MG63 (cell line): ENCODE results near the gene ANTXR2. TPM values are rescaled to one million over a fixed set of nuclear protein-coding genes. Genes with fewer than 3 reads are reported as not detected.
"Not testable (repeated sequence)": the region's sequence is repeated elsewhere in the genome, so short reads cannot be mapped to it uniquely, and the experiment has no call there.

Source experiments
- DNase-seq: peaks from one replicate; pipeline ENCODE4 v3.0.0-alpha.2; 2020
- H3K27me3 ChIP-seq: fragments of 250-450 bp; sonication (Bioruptor Pico); 2 replicates; pipeline ENCODE4 v1.5.1; 2020; ENCODE audit warnings: mild to moderate bottlenecking, moderate library complexity
- H3K36me3 ChIP-seq: fragments of 250-450 bp; sonication (Bioruptor Pico); 2 replicates; pipeline ENCODE4 v1.5.1; 2020; ENCODE audit warnings: mild to moderate bottlenecking, moderate library complexity
- H3K4me3 ChIP-seq: fragments of 250-450 bp; sonication (Bioruptor Pico); 2 replicates; pipeline ENCODE4 v1.5.1; 2020; ENCODE audit warnings: mild to moderate bottlenecking, moderate library complexity
- H3K9me3 ChIP-seq: fragments of 250-450 bp; sonication (Bioruptor Pico); 2 replicates; pipeline ENCODE4 v1.5.1; 2020; ENCODE audit warnings: mild to moderate bottlenecking, moderate library complexity
- total RNA-seq: library from RNA; depleted of rRNA; stranded (reverse); fragments of >200 nt; shearing (Covaris generic); gene quantifications from 2 replicates; pipeline ENCODE4 v1.2.3, GENCODE V29; 2014; ENCODE audit warnings: low replicate concordance

ANTXR2 gene
- total RNA-seq, 1 experiment from 2014 or later, result 5.6 TPM

- DNase-seq, result no peak
- no peak overlapping the region for H3K4me3 ChIP-seq
- no peaks in the 10 kb centered on the region for H3K9me3 ChIP-seq
- no peaks in the 10 kb centered on the region for H3K36me3 ChIP-seq
- no peaks in the 10 kb centered on the region for H3K27me3 ChIP-seq
These were observed 79.6 kb downstream of the ANTXR2 start for GRCh38 chr4:79993476-79993875.

- Histone ChIP-seq H3K9me3 (no peaks in the 10 kb centered on the region), H3K4me3 (no peak overlapping the region), H3K36me3 (no peaks in the 10 kb centered on the region), H3K27me3 (no peaks in the 10 kb centered on the region)
- DNase-seq, result no peak
These were observed 81.4 kb downstream of the ANTXR2 start for GRCh38 chr4:79991601-79992000.

GRCh38 chr4:79991100-79991499, 81.9 kb downstream of the ANTXR2 start:
- DNase-seq, H3K27me3 ChIP-seq, H3K9me3 ChIP-seq, H3K36me3 ChIP-seq, H3K4me3 ChIP-seq: not testable (repeated sequence)

GRCh38 chr4:79987401-79987800, 85.6 kb downstream of the ANTXR2 start:
- H3K9me3 ChIP-seq, result no peaks in the 10 kb centered on the region
- no peaks in the 10 kb centered on the region for H3K27me3 ChIP-seq
- no peaks in the 10 kb centered on the region for H3K36me3 ChIP-seq
- DNase-seq, result no peak
- no peak overlapping the region for H3K4me3 ChIP-seq

GRCh38 chr4:79983431-79983830, 89.6 kb downstream of the ANTXR2 start:
- H3K4me3 ChIP-seq, result no peak overlapping the region
- no peak for DNase-seq
- no peaks in the 10 kb centered on the region for H3K27me3 ChIP-seq
- H3K9me3 ChIP-seq, result no peaks in the 10 kb centered on the region
- no peaks in the 10 kb centered on the region for H3K36me3 ChIP-seq

- H3K4me3 ChIP-seq, result no peak overlapping the region
- H3K9me3 ChIP-seq, result no peaks in the 10 kb centered on the region
- no peaks in the 10 kb centered on the region for H3K27me3 ChIP-seq
- DNase-seq, result no peak
- H3K36me3 ChIP-seq, result no peaks in the 10 kb centered on the region
These were observed 90.3 kb downstream of the ANTXR2 start for GRCh38 chr4:79982601-79983322.

GRCh38 chr4:79980448-79980847, 92.6 kb downstream of the ANTXR2 start:
- no peak overlapping the region for H3K4me3 ChIP-seq
- H3K36me3 ChIP-seq, result peaks cover 2% of the 10 kb centered on the region; the same call in 1 of the 2 replicates
- no peaks in the 10 kb centered on the region for H3K9me3 ChIP-seq
- no peak for DNase-seq
- H3K27me3 ChIP-seq, result no peaks in the 10 kb centered on the region

GRCh38 chr4:79979785-79980437, 93.1 kb downstream of the ANTXR2 start:
- no peak for DNase-seq
- no peaks in the 10 kb centered on the region for H3K27me3 ChIP-seq
- H3K36me3 ChIP-seq, result peaks cover 2% of the 10 kb centered on the region; the same call in 1 of the 2 replicates

GRCh38 chr4:79977131-79977840, 95.7 kb downstream of the ANTXR2 start:
- H3K4me3 ChIP-seq, result no peak overlapping the region
- peaks cover 2% of the 10 kb centered on the region; the same call in 1 of the 2 replicates for H3K36me3 ChIP-seq
- no peaks in the 10 kb centered on the region for H3K9me3 ChIP-seq
- no peak for DNase-seq
- H3K27me3 ChIP-seq, result no peaks in the 10 kb centered on the region

More at GRCh38 chr4:79979785-79980437, 93.1 kb downstream of the ANTXR2 start:
- no peak overlapping the region for H3K4me3 ChIP-seq
- no peaks in the 10 kb centered on the region for H3K9me3 ChIP-seq

- H3K9me3 ChIP-seq, result no peaks in the 10 kb centered on the region
- H3K4me3 ChIP-seq, result no peak overlapping the region
- no peaks in the 10 kb centered on the region for H3K27me3 ChIP-seq
- no peaks in the 10 kb centered on the region for H3K36me3 ChIP-seq
- no peak for DNase-seq
These were observed 108.4 kb downstream of the ANTXR2 start for GRCh38 chr4:79964400-79965211.

- no peaks in the 10 kb centered on the region for H3K9me3 ChIP-seq
- no peaks in the 10 kb centered on the region for H3K27me3 ChIP-seq
- H3K4me3 ChIP-seq, result no peak overlapping the region
- DNase-seq, result no peak
- H3K36me3 ChIP-seq, result no peaks in the 10 kb centered on the region
These were observed 109.0 kb downstream of the ANTXR2 start for GRCh38 chr4:79964020-79964399.

- Histone ChIP-seq H3K36me3 (no peaks in the 10 kb centered on the region), H3K27me3 (no peaks in the 10 kb centered on the region), H3K9me3 (no peaks in the 10 kb centered on the region), H3K4me3 (no peak overlapping the region)
- DNase-seq, result no peak
These were observed 113.4 kb downstream of the ANTXR2 start for GRCh38 chr4:79959652-79960051.

GRCh38 chr4:79958466-79959264, 114.4 kb downstream of the ANTXR2 start:
- DNase-seq, result no peak
- Histone ChIP-seq H3K4me3 (no peak overlapping the region), H3K27me3 (no peaks in the 10 kb centered on the region), H3K9me3 (no peaks in the 10 kb centered on the region), H3K36me3 (no peaks in the 10 kb centered on the region)

- H3K36me3 ChIP-seq, result no peaks in the 10 kb centered on the region
- no peak for DNase-seq
- H3K9me3 ChIP-seq, result no peaks in the 10 kb centered on the region
- no peaks in the 10 kb centered on the region for H3K27me3 ChIP-seq
- H3K4me3 ChIP-seq, result no peak overlapping the region
These were observed 123.9 kb downstream of the ANTXR2 start for GRCh38 chr4:79949178-79949577.

GRCh38 chr4:79948739-79949138, 124.3 kb downstream of the ANTXR2 start:
- Histone ChIP-seq H3K9me3 (no peaks in the 10 kb centered on the region), H3K36me3 (no peaks in the 10 kb centered on the region), H3K4me3 (no peak overlapping the region), H3K27me3 (no peaks in the 10 kb centered on the region)
- no peak for DNase-seq

GRCh38 chr4:79948261-79948660, 124.8 kb downstream of the ANTXR2 start:
- H3K9me3 ChIP-seq, result no peaks in the 10 kb centered on the region
- no peaks in the 10 kb centered on the region for H3K27me3 ChIP-seq
- no peak overlapping the region for H3K4me3 ChIP-seq
- no peaks in the 10 kb centered on the region for H3K36me3 ChIP-seq
- DNase-seq, result no peak
